ENCODE results near the gene OLFM2.

The OLFM2 gene

GRCh38 chr19:9906475-9907087 is 29.7 kb downstream of the OLFM2 start:
- DNase-seq = no peak

- no peak for DNase-seq
These were observed 33.0 kb downstream of the OLFM2 start for GRCh38 chr19:9903336-9903735.

GRCh38 chr19:9901642-9902041 is 34.7 kb downstream of the OLFM2 start:
- no peak for DNase-seq

GRCh38 chr19:9901020-9901419 is 35.3 kb downstream of the OLFM2 start:
- no peak for DNase-seq

- DNase-seq = no peak
These were observed 44.5 kb downstream of the OLFM2 start for GRCh38 chr19:9891609-9892373.

- peak; percentile 89 for DNase-seq
These were observed 51.2 kb downstream of the OLFM2 start for GRCh38 chr19:9885077-9885552.

- no peak for DNase-seq
These were observed 52.6 kb downstream of the OLFM2 start for GRCh38 chr19:9883764-9884163.

- peak; percentile 95 for DNase-seq
These were observed 53.0 kb downstream of the OLFM2 start for GRCh38 chr19:9883231-9883758.

GRCh38 chr19:9881720-9882119 is 54.6 kb downstream of the OLFM2 start:
- peak; percentile 11 for DNase-seq

- DNase-seq = no peak
These were observed 57.7 kb downstream of the OLFM2 start for GRCh38 chr19:9878511-9879196.

- DNase-seq = peak; percentile 39
These were observed 58.4 kb downstream of the OLFM2 start for GRCh38 chr19:9877780-9878510.

- DNase-seq = no peak
These were observed 60.5 kb downstream of the OLFM2 start for GRCh38 chr19:9875796-9876195.

- DNase-seq = no peak
These were observed 61.2 kb downstream of the OLFM2 start for GRCh38 chr19:9875031-9875627.

GRCh38 chr19:9872618-9873242 is 63.6 kb downstream of the OLFM2 start:
- DNase-seq = no peak

- DNase-seq = no peak
These were observed 64.5 kb downstream of the OLFM2 start for GRCh38 chr19:9871626-9872338.

GRCh38 chr19:9868983-9869617 is 67.2 kb downstream of the OLFM2 start:
- DNase-seq = no peak

GRCh38 chr19:9865732-9866501 is 70.4 kb downstream of the OLFM2 start:
- peak; percentile 48 for DNase-seq

- no peak for DNase-seq
These were observed 72.6 kb downstream of the OLFM2 start for GRCh38 chr19:9863759-9864158.

- no peak for DNase-seq
These were observed 73.4 kb downstream of the OLFM2 start for GRCh38 chr19:9862938-9863337.

GRCh38 chr19:9861503-9861902 is 74.8 kb downstream of the OLFM2 start:
- no peak for DNase-seq
